Measurements from ENCODE around the gene TOP1.
A peak's percentile ranks its signal among the peaks of the same experiment; 100 is the strongest.
"Not testable (repeated sequence)": the region's sequence is repeated elsewhere in the genome, so short reads cannot be mapped to it uniquely, and the experiment has no call there.

Gene TOP1

GRCh38 chr20:41095110-41095969, 66.7 kb downstream of the TOP1 start:
- DNase-seq (ENCODE audit: low read depth), result peak; percentile 7

DNA sequence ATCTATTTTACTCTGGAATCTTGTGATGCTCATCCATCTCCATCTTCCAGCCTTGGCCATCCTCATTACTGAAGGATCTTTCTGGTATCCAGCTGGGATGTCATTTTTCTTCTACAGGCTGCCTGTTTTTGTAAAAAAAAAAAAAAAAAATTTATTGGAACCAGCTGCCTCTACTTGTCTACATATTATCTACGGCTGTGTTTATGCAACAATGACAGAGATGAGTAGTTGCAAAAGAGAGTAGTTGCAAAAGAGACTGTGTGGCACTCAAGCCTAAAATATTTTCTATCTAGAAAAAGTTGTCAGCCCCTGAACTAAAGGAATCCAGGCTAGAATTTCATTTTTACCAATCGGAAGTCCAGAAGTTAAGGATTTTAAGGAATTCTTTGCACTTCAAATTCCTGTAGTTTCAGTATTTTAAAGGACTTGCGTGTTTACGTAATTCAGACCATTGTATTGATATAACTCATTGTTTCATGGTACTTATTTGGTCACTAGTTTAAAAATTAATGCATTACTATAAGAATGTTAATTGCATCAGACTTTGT, 70.2 kb downstream of the TOP1 start:
- DNase-seq (ENCODE audit: low read depth), result no peak

DNA sequence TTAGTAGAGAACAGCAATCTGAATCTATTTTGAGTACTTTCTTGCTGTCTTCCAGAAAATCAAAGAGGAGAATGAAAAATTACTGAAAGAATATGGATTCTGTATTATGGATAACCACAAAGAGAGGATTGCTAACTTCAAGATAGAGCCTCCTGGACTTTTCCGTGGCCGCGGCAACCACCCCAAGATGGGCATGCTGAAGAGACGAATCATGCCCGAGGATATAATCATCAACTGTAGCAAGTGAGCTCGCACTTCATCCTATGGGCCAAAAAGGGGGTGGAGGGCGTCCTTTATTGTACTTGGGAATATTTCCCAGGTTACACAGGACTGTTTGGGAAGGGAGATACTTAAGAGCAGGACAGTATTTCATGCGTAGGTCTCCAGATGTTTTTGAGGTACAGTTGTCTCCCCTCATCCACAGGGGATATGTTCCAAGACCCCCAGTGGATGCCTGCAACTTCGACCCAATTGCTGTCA, 71.4 kb downstream of the TOP1 start:
- DNase-seq (ENCODE audit: low read depth), result no peak

DNA sequence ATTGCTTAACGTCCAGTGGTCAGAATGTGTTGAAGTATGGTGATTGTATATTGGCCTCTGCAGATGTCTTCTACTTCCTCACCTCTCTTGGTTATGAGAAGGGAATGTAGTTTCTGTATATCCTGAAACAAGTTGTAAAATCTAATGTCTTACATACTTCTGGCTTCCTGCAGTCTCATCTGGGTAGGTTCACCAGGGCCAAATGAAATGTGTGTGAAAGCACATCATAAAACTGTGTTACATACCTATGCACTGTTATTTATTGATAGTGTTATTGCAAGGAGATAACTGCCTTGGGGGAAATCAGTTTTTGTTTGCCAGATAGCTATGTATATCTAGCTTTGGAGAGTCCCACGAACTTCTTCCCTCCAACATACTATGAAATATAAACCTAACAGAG, 73.0 kb downstream of the TOP1 start:
- no peak for DNase-seq (ENCODE audit: low read depth)

GRCh38 chr20:41108531-41108930, 79.9 kb downstream of the TOP1 start:
- no peak for DNase-seq (ENCODE audit: low read depth)

DNA sequence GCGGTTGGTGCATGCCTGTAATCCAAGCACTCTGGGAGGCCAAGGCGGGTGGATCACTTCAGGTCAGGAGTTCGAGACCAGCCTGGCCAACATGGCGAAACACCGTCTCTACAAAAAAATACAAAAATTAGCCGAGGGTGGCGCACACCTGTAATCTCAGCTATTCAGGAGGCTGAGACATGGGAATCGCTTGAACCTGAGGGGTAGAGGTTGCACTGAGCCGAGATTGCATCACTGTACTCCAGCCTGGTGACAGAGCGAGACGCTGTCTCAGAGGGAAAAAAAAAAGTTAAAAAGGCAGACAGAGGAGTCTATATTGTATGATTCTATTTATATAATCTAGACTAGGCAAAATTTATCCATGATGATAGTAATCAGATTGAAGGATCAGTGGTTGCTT, 81.4 kb downstream of the TOP1 start:
- no peak for DNase-seq (ENCODE audit: low read depth)

GRCh38 chr20:41110930-41111577, 82.4 kb downstream of the TOP1 start:
- no peak for DNase-seq (ENCODE audit: low read depth)

DNA sequence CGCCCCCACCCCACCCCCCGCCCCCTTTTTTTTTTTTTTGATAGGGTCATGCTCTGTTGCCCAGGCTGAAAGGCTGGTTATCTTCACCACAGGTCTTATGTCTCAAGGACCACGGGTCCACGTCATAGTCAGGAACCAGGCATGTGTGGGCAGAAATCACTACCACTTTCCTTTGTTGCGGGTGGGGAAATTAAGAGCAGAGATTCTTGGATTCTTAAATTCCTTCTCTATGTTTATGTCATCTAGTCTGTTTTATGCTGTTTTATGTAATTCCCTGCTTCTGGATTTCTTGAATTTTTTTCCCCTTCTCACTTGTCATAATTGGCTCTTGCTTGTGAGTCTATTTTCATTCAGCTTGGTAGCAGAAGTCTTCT, 82.9 kb downstream of the TOP1 start:
- no peak for DNase-seq (ENCODE audit: low read depth)

GRCh38 chr20:41116282-41116956, 87.8 kb downstream of the TOP1 start:
- no peak for DNase-seq (ENCODE audit: low read depth)

DNA sequence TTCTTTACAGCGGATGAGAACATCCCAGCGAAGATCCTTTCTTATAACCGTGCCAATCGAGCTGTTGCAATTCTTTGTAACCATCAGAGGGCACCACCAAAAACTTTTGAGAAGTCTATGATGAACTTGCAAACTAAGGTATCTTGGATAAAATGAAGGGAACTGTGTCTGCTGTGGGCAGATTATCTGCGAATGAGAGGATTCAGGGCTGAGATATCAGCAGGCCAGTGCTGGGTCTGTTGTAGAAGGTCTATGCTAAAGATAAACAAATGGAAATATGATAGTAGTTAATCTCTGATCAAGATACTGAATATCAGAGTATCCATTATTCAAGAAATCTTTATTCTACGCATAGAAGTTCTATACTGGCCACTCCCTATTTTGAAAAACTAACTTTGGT, 89.5 kb downstream of the TOP1 start:
- DNase-seq (ENCODE audit: low read depth), result not testable (repeated sequence)

GRCh38 chr20:41118632-41119031, 90.0 kb downstream of the TOP1 start:
- no peak for DNase-seq (ENCODE audit: low read depth)

DNA sequence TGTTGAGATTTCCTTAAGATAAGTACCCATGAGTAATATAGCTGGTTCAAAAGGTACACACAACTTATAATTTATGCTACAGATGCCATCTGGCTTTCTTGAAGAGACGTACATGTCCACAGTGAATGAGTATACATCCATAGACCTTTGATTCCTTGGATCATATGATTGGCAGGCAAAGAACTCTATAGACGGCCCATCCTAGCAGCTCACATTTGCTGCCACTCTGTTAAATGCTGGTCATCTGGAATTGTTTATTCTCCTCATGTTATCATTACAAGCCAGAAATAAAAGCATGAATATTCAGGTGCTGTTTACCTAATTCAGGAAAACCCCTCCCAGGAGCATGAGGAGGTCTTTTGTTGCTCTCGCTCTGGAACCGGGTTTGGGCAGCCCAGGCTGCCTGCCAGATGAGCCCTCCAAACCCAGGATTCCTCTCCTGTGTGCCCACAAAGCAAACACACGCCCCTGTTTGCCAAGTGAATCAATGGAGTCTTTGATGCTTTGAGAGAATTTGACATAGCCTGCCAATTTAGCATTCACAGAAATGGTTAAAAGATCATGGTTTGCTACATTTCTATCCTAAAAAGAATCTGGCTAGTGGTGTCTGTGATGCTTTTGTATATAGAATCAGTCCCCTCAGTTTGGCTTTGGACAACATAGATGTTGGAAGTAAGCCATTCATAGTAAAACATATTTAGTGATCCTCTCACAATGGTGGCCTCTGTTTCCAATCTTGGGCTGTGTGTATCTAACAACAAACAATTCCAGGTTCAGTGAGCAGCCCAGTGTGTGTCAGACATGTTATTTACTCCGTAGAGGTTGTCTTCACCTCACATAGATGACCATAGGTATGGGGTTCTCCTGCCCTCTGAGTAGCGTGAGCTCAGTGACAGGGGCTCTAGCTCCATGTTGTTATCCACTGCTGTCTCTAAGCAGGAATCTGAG, 91.3 kb downstream of the TOP1 start:
- no peak for DNase-seq (ENCODE audit: low read depth)

DNA sequence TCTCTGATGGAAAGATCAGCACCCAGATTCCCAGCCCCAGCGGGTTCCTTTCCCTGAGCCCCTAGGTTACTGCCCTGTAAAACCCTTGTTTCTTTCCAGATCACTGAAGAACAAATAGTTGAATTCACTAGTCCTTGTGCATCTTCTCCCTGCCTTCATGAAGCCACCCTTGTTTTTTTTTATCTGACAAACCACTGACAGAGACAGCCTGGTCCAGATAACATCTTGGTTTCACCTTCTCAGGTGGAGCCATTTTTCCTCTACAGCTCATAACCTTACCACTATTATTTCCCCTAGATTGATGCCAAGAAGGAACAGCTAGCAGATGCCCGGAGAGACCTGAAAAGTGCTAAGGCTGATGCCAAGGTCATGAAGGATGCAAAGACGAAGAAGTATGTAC, 92.8 kb downstream of the TOP1 start:
- no peak for DNase-seq (ENCODE audit: low read depth)

GRCh38 chr20:41123631-41124030, 95.0 kb downstream of the TOP1 start:
- DNase-seq (ENCODE audit: low read depth), result no peak

DNA sequence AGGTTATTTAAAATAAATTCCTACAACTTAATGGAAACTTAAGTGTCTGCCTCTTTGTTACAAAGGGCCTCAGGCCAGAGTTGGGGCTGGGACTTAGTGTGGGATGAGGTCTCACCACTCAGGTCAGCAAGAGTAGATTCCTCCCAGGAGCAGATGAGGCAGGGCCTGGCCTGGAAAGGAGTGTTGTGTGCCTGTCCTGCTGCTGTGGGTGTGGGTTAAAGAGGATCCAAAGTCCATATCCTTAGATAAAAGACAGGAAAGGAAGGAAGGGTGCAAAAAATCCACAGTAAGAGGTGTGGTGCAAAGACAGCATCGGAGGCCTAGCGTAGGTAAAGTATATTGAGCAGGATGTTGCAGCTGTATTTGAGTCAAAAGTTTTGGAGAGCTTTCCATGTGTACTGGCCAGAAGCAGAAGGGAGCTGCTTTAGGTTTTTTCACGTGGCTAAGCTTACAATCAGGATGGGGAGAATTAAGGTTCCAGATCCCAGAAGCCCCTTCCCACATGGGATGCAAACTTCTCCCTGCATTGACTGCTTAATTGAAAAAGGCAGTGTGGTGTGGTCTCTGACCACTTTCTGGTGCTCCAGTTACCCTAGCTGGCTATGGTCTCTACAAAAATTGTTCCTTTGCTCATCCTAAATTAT, 96.0 kb downstream of the TOP1 start:
- no peak for DNase-seq (ENCODE audit: low read depth)

DNA sequence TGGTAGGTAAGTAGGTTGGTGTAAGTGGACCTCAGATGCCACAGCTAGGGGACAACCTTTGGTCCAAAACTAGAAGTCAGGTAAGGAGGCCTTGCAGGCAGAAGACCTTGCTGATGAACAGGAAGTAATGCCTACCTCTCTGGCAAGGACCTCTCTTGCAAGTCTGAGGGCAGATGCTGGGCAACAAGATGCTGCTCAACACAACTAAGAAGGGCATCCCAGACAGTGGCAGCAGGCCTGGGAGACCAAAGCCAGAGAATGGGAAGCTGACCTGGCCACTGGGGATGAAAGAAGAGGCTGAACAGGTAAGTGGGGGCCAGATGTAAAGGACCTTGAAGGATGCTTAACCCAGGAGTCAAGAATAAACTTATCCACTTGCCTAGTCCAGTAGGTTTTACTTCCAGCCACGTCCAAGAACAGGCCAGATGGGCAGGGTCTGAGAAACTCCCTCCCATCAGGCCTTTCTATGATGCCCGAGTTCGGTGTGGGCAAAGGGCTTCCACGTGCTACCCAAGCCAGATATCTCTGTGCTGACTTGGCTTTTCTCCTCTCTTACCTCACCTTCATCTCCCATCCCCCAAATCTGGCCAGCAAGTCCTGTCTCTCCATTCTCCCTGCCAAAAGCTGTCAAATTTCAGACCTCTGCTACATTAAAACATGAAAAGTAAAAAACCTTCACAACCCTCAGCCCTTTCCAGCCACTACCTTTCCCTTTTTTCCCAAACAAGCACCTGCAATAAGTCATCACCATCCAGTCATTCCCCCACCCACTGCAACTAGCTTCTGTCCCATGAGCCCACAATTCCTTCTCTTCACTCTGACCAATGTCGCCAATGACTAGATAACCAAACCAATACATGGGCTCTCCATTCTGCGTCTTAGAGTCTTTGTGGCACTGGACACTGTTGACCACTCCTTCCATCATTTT, 97.2 kb downstream of the TOP1 start:
- DNase-seq (ENCODE audit: low read depth), result no peak

DNA sequence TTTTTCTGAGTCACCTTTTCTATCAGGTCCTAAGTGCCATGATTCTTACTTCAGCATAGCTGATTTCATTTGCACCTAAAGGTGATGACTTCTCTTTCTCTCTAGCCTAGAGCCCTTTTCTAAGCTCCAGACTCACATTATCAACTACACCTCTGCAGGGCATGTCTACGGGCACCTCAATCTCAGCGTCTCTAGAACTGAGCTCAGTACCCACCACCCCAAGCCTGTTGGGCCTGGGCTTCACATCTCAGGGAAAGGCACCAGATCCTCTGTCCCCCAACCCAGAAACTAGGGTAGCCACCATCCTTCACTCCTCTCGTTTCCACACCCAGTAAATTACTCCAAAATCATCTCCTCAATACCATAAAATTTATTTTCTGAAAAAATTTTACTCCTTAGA, 98.1 kb downstream of the TOP1 start:
- no peak for DNase-seq (ENCODE audit: low read depth)

DNA sequence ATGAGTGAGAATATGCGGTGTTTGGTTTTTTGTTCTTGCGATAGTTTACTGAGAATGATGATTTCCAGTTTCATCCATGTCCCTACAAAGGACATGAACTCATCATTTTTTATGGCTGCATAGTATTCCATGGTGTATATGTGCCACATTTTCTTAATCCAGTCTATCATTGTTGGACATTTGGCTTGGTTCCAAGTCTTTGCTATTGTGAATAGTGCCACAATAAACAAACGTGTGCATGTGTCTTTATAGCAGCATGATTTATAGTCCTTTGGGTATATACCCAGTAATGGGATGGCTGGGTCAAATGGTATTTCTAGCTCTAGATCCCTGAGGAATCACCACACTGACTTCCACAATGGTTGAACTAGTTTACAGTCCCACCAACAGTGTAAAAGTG, 99.7 kb downstream of the TOP1 start:
- DNase-seq (ENCODE audit: low read depth), result not testable (repeated sequence)

- DNase-seq (ENCODE audit: low read depth), result no peak
Observed at GRCh38 chr20:41131594-41132387, 103.2 kb downstream of the TOP1 start.
